K562 (cell line): ENCODE results near the gene FGD6. TPM values are rescaled to one million over a fixed set of nuclear protein-coding genes. Genes with fewer than 3 reads are reported as not detected.

ENCODE experiments used
- ATAC-seq: fragments of 200-7000 bp; cut with Tn5 transposase; 3 replicates; pipeline ENCODE4 v1.9.1; 2020; ENCODE audit warnings: moderate library complexity
- BruUV-seq: library from RNA; stranded (reverse); fragments of 400-500 nt; replicated peaks from 2 replicates; lab custom pipeline; 2021; lab: Mats Ljungman, UMichigan
- CTCF ChIA-PET: fragments of 300-600 bp; formaldehyde crosslinking; extraction: SDS; loops from one replicate; lab custom pipeline; 2021; ENCODE audit warnings: low intra/inter-chr PET ratio; lab: Yijun Ruan, JAX
- POLR2A ChIA-PET: fragments of 300-600, 350-650 bp; sonication (Branson Sonifier 250); formaldehyde crosslinking; extraction: SDS; loops from one replicate; lab custom pipeline; 2021; ENCODE audit warnings: antibody characterized with exemption, inconsistent platforms; lab: Yijun Ruan, JAX
- DNase-seq, 4 experiments: peaks; one replicate each; pipeline versions ENCODE4 v3.0.0 to v3.0.0-alpha.2; 2011 to 2018; ENCODE audit warnings: low spot score in 3 of 4, mixed read lengths in 3 of 4; ENCODE audit errors: extremely low read depth in 1 of 4
- FAIRE-seq: peaks from 2 replicates; lab custom pipeline; 2011; peaks lifted over from hg19 to GRCh38; lab: Jason Lieb, UNC
- H2AFZ ChIP-seq: 2 replicates; pipeline ENCODE4 v1.6.0; 2011; ENCODE audit warnings: low read depth, low read length, control low read depth, inconsistent platforms
- H3K27ac ChIP-seq: fragments of 200-600 bp; 3 replicates; pipeline ENCODE4 v1.8.0; 2011; ENCODE audit warnings: low read depth, mild to moderate bottlenecking, control low read depth, inconsistent platforms, low read length, moderate library complexity, mixed read lengths; ENCODE audit errors: extremely low read depth
- H3K27me3 ChIP-seq, 2 experiments: fragments of 300-600 bp in 1 of 2; 2 replicates in 1 of 2; 3 replicates in 1 of 2; pipeline versions ENCODE4 v1.6.0 to v1.8.0; 2011; ENCODE audit warnings: inconsistent platforms in 2 of 2, low read length in 2 of 2, mild to moderate bottlenecking in 1 of 2, mixed read lengths in 1 of 2, moderate library complexity in 1 of 2; ENCODE audit not compliant: control insufficient read depth in 2 of 2, insufficient read depth in 2 of 2
- H3K36me3 ChIP-seq: fragments of 300-600 bp; 3 replicates; pipeline ENCODE4 v1.8.0; 2011; ENCODE audit warnings: mild to moderate bottlenecking, low read length, inconsistent platforms; ENCODE audit not compliant: control insufficient read depth, insufficient read depth
- H3K4me1 ChIP-seq, 2 experiments: fragments of 200-600 bp in 1 of 2; replicated peaks in 1 of 2; 2 replicates in 1 of 2; 3 replicates in 1 of 2; pipeline versions ENCODE4 v1.5.1 to v1.8.0; 2011; ENCODE audit warnings: inconsistent platforms in 2 of 2, low read length in 2 of 2, mild to moderate bottlenecking in 1 of 2, mixed read lengths in 1 of 2, moderate library complexity in 1 of 2; ENCODE audit not compliant: control insufficient read depth in 2 of 2, insufficient read depth in 2 of 2
- H3K4me2 ChIP-seq: 2 replicates; pipeline ENCODE4 v1.6.1; 2011; ENCODE audit warnings: low read length, control low read depth, inconsistent platforms, mixed read lengths; ENCODE audit not compliant: insufficient read depth
- H3K4me3 ChIP-seq: fragments of 200-600 bp; sonication (generic), shearing (Covaris generic); 2 replicates; pipeline ENCODE4 v1.5.1; 2016; ENCODE audit warnings: control low read depth, inconsistent platforms
- H3K79me2 ChIP-seq: fragments of 200-600 bp; 3 replicates; pipeline ENCODE4 v1.8.0; 2011; ENCODE audit warnings: low read length, inconsistent platforms; ENCODE audit not compliant: control insufficient read depth, insufficient read depth
- H3K9ac ChIP-seq, 2 experiments: 2 replicates each; pipeline versions ENCODE4 v1.6.0 to v1.6.1; 2011; ENCODE audit warnings: low read depth in 2 of 2, low read length in 2 of 2, control low read depth in 1 of 2, inconsistent platforms in 1 of 2, mild to moderate bottlenecking in 1 of 2, mixed read lengths in 1 of 2; ENCODE audit not compliant: insufficient read depth in 1 of 2
- H3K9me1 ChIP-seq: one replicate; pipeline ENCODE4 v1.6.0; 2011; ENCODE audit warnings: inconsistent platforms, mild to moderate bottlenecking, low read length, moderate library complexity; ENCODE audit not compliant: control insufficient read depth, insufficient read depth
- H3K9me3 ChIP-seq: replicated peaks from 2 replicates; pipeline ENCODE4 v1.5.1; 2011; ENCODE audit warnings: low read depth, low read length, inconsistent platforms; ENCODE audit not compliant: control insufficient read depth, insufficient read depth
- H4K20me1 ChIP-seq: replicated peaks from 2 replicates; pipeline ENCODE4 v1.6.1; 2011; ENCODE audit warnings: low read length, inconsistent platforms, mixed read lengths; ENCODE audit not compliant: control insufficient read depth, insufficient read depth
- BRD9 ChIP-seq: fragments of 450-650 bp; IDR thresholded peaks from 2 replicates; pipeline ENCODE4 v1.6.1; 2018; ENCODE audit warnings: low read depth; ENCODE audit not compliant: partially characterized antibody
- CAMTA2 ChIP-seq: fragments of 250-450 bp; sonication (Bioruptor Pico); conservative IDR thresholded peaks from 2 replicates; pipeline ENCODE4 v1.5.1; 2022
- CEBPZ ChIP-seq: fragments of 150-350 bp; IDR thresholded peaks from 2 replicates; pipeline ENCODE4 v1.6.1; 2014; ENCODE audit warnings: low read depth, mild to moderate bottlenecking, low read length, borderline replicate concordance
- FOXJ2 ChIP-seq: fragments of 200-800 bp; sonication (Bioruptor generic); IDR thresholded peaks from 2 replicates; pipeline ENCODE4 v1.6.1; 2016; ENCODE audit warnings: missing genetic modification characterization, missing compliant biosample characterization
- FUS ChIP-seq: fragments of 200-400 bp; formaldehyde crosslinking; optimal IDR thresholded peaks from 2 replicates; pipeline ENCODE3; 2017; ENCODE audit warnings: low read depth, low read length
- HBP1 ChIP-seq: fragments of 450-650 bp; formaldehyde crosslinking; IDR thresholded peaks from 2 replicates; pipeline ENCODE4 v1.4.0; 2022; ENCODE audit warnings: missing genetic modification characterization
- MTA2 ChIP-seq: fragments of 450-650 bp; IDR thresholded peaks from 2 replicates; pipeline ENCODE4 v1.6.1; 2016; ENCODE audit warnings: low read depth
- MXI1 ChIP-seq: IDR thresholded peaks from 2 replicates; pipeline ENCODE4 v1.6.1; 2011; ENCODE audit warnings: low read depth, mild to moderate bottlenecking, improper control_type of control experiment, low read length
- NR0B1 ChIP-seq: fragments of 450-650 bp; IDR thresholded peaks from one replicate; pipeline ENCODE4 v1.6.1; 2018; ENCODE audit warnings: mild to moderate bottlenecking, moderate library complexity; ENCODE audit not compliant: partially characterized antibody
- POLR2B ChIP-seq: fragments of 450-650 bp; IDR thresholded peaks from 2 replicates; pipeline ENCODE4 v1.6.1; 2018; ENCODE audit warnings: low read depth; ENCODE audit not compliant: partially characterized antibody
- TFAM ChIP-seq: fragments of 250-450 bp; sonication (Bioruptor Pico); conservative IDR thresholded peaks from 2 replicates; pipeline ENCODE4 v1.5.0; 2021; ENCODE audit warnings: mild to moderate bottlenecking, moderate library complexity
- XRCC5 ChIP-seq: fragments of 200-400 bp; formaldehyde crosslinking; IDR thresholded peaks from 2 replicates; pipeline ENCODE4 v1.6.1; 2017; ENCODE audit warnings: low read depth, mild to moderate bottlenecking, low read length
- ZBED1 ChIP-seq: IDR thresholded peaks from 2 replicates; pipeline ENCODE4 v1.6.1; 2014
- ZNF277 ChIP-seq: fragments of 250-450 bp; sonication (Bioruptor Pico); IDR thresholded peaks from 2 replicates; pipeline ENCODE4 v1.8.0; 2022; ENCODE audit warnings: inconsistent platforms, mild to moderate bottlenecking, moderate library complexity, borderline replicate concordance
- ZNF551 ChIP-seq: fragments of 250-450 bp; sonication (Bioruptor Pico); IDR thresholded peaks from 2 replicates; pipeline ENCODE4 v1.5.0; 2021; ENCODE audit warnings: mild to moderate bottlenecking, moderate library complexity
- WGBS: fragments of 100-300 bp; shearing (Covaris generic); methylation state at CpG from one replicate; pipeline ENCODE4 v1.1.6; 2016; ENCODE audit warnings: low coverage, mixed read lengths; ENCODE audit not compliant: insufficient coverage; ENCODE audit errors: missing lambda C conversion rate; 5-methylcytosine and 5-hydroxymethylcytosine counted together
- in situ Hi-C: fragments of 300-500 bp; cut with MboI; formaldehyde crosslinking; loops from 4 replicates; pipeline ENCODE4 v1.15.0; 2018; ENCODE audit warnings: inconsistent platforms, mixed read lengths
- intact Hi-C: fragments of 100-400 bp; cut with micrococcal nuclease; formaldehyde crosslinking; loops from 2 replicates; pipeline ENCODE4 v1.14.2; 2022
- polyA plus RNA-seq, 8 experiments: library from polyadenylated mRNA; depleted of rRNA in 4 of 8; stranded (reverse) in 5 of 8; unstranded in 3 of 8; fragments of >200 nt; fragmentation: Nextera tagmentation in 2 of 8; fragmentation: Illumina TruSeq in 1 of 8; extraction: Ambion mirVana in 2 of 8; extraction: Trizol in 1 of 8; gene quantifications; 2 replicates each; pipeline versions ENCODE4 v1.2.1 to v1.2.3, GENCODE V29; 2011 to 2014; ENCODE audit warnings: inconsistent platforms in 1 of 8, missing spikeins in 1 of 8
- total RNA-seq, 7 experiments: library from RNA; depleted of rRNA in 6 of 7; stranded (reverse); fragments of >200 nt in 6 of 7; fragmentation: Illumina TruSeq in 2 of 7; extraction: Trizol in 2 of 7; gene quantifications; 2 replicates each; pipeline versions ENCODE4 v1.2.1 to v1.2.3, GENCODE V29; 2011 to 2021; ENCODE audit warnings: low replicate concordance in 1 of 7

The FGD6 gene
- total and polyA plus RNA-seq, 9 of the 15 experiments (the other 6 are each of a cell fraction or from before 2014, with no cell fraction given) = 1.5 to 11.1 (median 5.8) TPM

GRCh38 chr12:95150501-95150900, 66.8 kb downstream of the FGD6 start:
- Histone ChIP-seq H3K27me3 (no peaks in the 10 kb centered on the region), H3K9me1 (no peaks in the 10 kb centered on the region), H3K4me2 (no peak overlapping the region), H3K9me3 (no peaks in the 10 kb centered on the region), H3K36me3 (no peaks in the 10 kb centered on the region), H3K4me3 (no peak overlapping the region), H3K9ac (no peak overlapping the region), H3K4me1 (no peaks in the 10 kb centered on the region), H3K27ac (no peak overlapping the region), H4K20me1 (no peaks in the 10 kb centered on the region), H2AFZ (no peak overlapping the region), H3K79me2 (no peaks in the 10 kb centered on the region)
- ChIA-PET CTCF (no interaction called here), POLR2A (no interaction called here)
- DNase-seq (no peak), ATAC-seq (no peak), FAIRE-seq (no peak)
- intact Hi-C loops (no loop called here), in situ Hi-C loops (no loop called here)
- BruUV-seq = no TSS peak
- 100% methylated on average over 1 of the region's 1 CpG for WGBS
- TF ChIP-seq HBP1 (CRISPR knock-in tag) (no peak), FUS (no peak), NR0B1 (no peak), TFAM (no peak), XRCC5 (no peak), ZBED1 (no peak), CAMTA2 (no peak), POLR2B (no peak), FOXJ2 (tag) (no peak), ZNF551 (CRISPR knock-in tag) (no peak), MTA2 (no peak), ZNF277 (no peak), MXI1 (no peak), BRD9 (no peak), CEBPZ (no peak)
